ENCODE data around the gene GARIN3. TPM values are rescaled to one million over a fixed set of nuclear protein-coding genes. Genes with fewer than 3 reads are reported as not detected.

Gene GARIN3
- total and polyA plus RNA-seq, 9 of the 15 experiments (the other 6 are each of a cell fraction or from before 2014, with no cell fraction given), result not detected

DNA sequence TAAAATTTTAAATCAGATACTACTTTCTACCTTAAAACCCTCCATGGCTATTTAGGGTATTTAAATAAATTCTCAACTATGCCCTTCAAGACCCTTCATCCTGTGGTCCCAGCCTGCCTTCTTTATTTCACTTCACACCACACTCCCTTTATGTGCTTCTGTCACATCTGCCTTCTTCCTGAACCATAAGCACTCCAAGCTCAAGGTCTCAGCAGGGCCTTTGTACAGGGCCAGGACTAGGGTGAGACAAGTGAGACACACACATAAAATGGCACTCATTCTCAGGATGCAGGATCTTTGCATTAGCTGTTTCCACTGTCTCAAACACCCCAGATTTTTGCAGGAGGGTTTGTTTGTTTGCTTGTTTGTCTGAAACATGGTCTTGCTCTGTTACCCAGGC is 22.2 kb upstream of the GARIN3 start:
- Histone ChIP-seq H2AFZ (ENCODE audit: low read depth, low read length) (no peak overlapping the region), H3K4me1 (replicated peaks in 1 of 2; ENCODE audit: control insufficient read depth in 2 of 2, insufficient read depth in 2 of 2, low read length in 2 of 2) (no peaks in the 10 kb centered on the region), H3K9me1 (ENCODE audit: control insufficient read depth, insufficient read depth, low read length) (no peaks in the 10 kb centered on the region), H3K4me2 (ENCODE audit: insufficient read depth, low read length) (no peak overlapping the region), H3K4me3 (no peak overlapping the region), H3K79me2 (ENCODE audit: control insufficient read depth, insufficient read depth, low read length) (no peaks in the 10 kb centered on the region), H3K36me3 (ENCODE audit: control insufficient read depth, insufficient read depth, low read length) (no peaks in the 10 kb centered on the region), H4K20me1 (replicated peaks; ENCODE audit: control insufficient read depth, insufficient read depth, low read length) (no peaks in the 10 kb centered on the region), H3K27ac (ENCODE audit: extremely low read depth, low read depth, low read length) (no peak overlapping the region), H3K9me3 (replicated peaks; ENCODE audit: control insufficient read depth, insufficient read depth, low read depth, low read length) (no peaks in the 10 kb centered on the region), H3K9ac (ENCODE audit: insufficient read depth in 1 of 2, low read depth in 2 of 2, low read length in 2 of 2) (no peak overlapping the region), H3K27me3 (ENCODE audit: control insufficient read depth in 2 of 2, insufficient read depth in 2 of 2, low read length in 2 of 2) (no peaks in the 10 kb centered on the region; a peak in 1 of 5 replicates)
- no TSS peak for BruUV-seq (replicated peaks)
- POLR2A ChIA-PET, result no interaction called here
- ATAC-seq, result no peak
- no peak for DNase-seq (ENCODE audit: extremely low read depth in 1 of 4, low spot score in 3 of 4)
- TF ChIP-seq SIN3A (IDR thresholded peaks at IDR 0.05; ENCODE audit: borderline replicate concordance in 2 of 2, control insufficient read depth in 1 of 2, low read depth in 2 of 2, low read length in 2 of 2) (no peak), NUFIP1 (IDR thresholded peaks at IDR 0.05; ENCODE audit: partially characterized antibody) (no peak), ZNF316 (IDR thresholded peaks at IDR 0.05) (no peak), HDAC2 (IDR thresholded peaks at IDR 0.05) (no peak), NCOA1 (IDR thresholded peaks at IDR 0.05; ENCODE audit: low read depth) (no peak), CHD1 (IDR thresholded peaks at IDR 0.05; ENCODE audit: low read length) (no peak), ZNF561 (CRISPR knock-in tag; conservative IDR thresholded peaks at IDR 0.05) (no peak), NR2C1 (IDR thresholded peaks at IDR 0.05) (no peak), NR2C1 (tag; IDR thresholded peaks at IDR 0.05) (no peak), ZNF830 (CRISPR knock-in tag; IDR thresholded peaks at IDR 0.05) (no peak), EGR1 (conservative IDR thresholded peaks at IDR 0.05) (no peak), FIP1L1 (IDR thresholded peaks at IDR 0.05; ENCODE audit: low read depth, low read length, poor library complexity, severe bottlenecking) (no peak), ZNF174 (CRISPR knock-in tag; IDR thresholded peaks at IDR 0.05) (no peak), NFXL1 (CRISPR knock-in tag; IDR thresholded peaks at IDR 0.05) (no peak)
- TF ChIP-seq, protein P1, sequence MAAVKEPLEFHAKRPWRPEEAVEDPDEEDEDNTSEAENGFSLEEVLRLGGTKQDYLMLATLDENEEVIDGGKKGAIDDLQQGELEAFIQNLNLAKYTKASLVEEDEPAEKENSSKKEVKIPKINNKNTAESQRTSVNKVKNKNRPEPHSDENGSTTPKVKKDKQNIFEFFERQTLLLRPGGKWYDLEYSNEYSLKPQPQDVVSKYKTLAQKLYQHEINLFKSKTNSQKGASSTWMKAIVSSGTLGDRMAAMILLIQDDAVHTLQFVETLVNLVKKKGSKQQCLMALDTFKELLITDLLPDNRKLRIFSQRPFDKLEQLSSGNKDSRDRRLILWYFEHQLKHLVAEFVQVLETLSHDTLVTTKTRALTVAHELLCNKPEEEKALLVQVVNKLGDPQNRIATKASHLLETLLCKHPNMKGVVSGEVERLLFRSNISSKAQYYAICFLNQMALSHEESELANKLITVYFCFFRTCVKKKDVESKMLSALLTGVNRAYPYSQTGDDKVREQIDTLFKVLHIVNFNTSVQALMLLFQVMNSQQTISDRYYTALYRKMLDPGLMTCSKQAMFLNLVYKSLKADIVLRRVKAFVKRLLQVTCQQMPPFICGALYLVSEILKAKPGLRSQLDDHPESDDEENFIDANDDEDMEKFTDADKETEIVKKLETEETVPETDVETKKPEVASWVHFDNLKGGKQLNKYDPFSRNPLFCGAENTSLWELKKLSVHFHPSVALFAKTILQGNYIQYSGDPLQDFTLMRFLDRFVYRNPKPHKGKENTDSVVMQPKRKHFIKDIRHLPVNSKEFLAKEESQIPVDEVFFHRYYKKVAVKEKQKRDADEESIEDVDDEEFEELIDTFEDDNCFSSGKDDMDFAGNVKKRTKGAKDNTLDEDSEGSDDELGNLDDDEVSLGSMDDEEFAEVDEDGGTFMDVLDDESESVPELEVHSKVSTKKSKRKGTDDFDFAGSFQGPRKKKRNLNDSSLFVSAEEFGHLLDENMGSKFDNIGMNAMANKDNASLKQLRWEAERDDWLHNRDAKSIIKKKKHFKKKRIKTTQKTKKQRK (IDR thresholded peaks at IDR 0.05; ENCODE audit: borderline replicate concordance, low read depth, low read length), result no peak
- CTCF ChIA-PET (ENCODE audit: low intra/inter-chr PET ratio), result no interaction called here
- no peak for FAIRE-seq
- in situ Hi-C loops (cut with MboI) (no loop called here), intact Hi-C loops (cut with micrococcal nuclease) (no loop called here)
